NCI-H510A treated with DMSO at 0.1 percent for 48 hours (cell line): ENCODE results near the gene SPAG9.

Experiments
- DNase-seq: peaks from one replicate; lab custom pipeline; 2025; lab: John Stamatoyannopoulos, UW

SPAG9 gene

DNA sequence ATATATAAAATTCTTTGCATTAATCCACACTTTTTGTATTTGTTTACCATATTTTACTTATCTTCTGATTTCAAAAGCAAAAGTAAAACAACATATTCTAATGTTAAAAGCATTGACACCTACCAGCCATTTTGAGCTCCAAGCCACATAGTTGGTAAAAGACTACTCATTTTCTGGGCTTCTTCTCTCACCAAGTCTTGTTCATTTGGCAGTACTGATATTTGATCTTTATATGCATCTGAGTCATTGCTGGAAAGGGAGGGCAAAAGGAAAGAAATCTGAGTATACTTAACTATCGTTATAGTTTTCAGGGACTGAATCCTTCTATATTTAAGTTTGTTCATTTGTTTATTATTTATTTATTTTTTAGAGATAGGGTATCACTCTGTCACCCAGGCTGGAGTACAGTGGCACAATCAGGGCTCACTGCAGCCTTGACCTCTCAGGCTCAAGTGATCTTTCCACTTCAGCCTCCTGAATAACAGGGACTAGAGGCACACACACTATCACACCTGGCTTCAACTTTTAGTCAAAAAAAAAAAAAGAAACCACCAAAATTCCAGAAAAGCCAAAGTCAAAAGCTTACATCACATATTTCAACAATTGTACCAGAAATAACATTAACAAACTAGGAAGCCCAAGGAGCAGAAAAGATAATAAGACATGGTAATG is 133.5 kb downstream of the SPAG9 start:
- no peak for DNase-seq

GRCh38 chr17:50981279-50981678 is 139.4 kb downstream of the SPAG9 start:
- DNase-seq, result no peak

- DNase-seq, result peak; percentile 20
Observed at GRCh38 chr17:50979524-50979927, 141.1 kb downstream of the SPAG9 start.

DNA sequence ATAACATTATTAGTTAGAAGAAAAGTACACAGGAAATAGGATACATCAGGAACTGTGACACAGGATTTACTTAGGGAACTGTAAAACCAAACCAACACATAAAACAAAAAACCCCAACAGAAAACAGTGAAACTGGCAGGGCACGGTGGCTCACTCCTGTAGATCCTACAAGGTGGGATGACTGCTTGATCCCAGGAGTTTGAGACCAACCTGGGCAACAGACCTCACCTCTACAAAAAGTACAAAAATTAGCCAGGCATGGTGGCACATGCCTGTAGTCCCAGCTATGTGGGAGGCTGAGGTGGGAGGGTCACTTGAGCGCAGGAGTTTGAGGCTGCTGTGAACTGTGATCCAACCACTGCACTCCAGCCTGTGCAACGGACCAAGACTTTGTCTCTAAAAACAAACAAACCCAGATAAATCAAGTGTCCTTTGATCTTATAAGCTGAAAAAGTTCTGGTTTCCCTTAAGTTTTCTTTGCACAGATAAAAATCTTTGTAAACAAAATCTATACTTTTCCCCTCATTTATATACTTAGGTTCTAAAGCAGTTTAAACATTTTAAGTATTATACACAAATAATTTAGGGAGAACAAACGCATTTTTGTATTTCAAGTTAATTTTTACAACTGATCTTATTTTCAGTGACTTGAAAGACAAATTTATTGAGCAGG is 143.0 kb downstream of the SPAG9 start:
- no peak for DNase-seq

- DNase-seq, result no peak
Observed at GRCh38 chr17:50976951-50977472, 143.7 kb downstream of the SPAG9 start.

DNA sequence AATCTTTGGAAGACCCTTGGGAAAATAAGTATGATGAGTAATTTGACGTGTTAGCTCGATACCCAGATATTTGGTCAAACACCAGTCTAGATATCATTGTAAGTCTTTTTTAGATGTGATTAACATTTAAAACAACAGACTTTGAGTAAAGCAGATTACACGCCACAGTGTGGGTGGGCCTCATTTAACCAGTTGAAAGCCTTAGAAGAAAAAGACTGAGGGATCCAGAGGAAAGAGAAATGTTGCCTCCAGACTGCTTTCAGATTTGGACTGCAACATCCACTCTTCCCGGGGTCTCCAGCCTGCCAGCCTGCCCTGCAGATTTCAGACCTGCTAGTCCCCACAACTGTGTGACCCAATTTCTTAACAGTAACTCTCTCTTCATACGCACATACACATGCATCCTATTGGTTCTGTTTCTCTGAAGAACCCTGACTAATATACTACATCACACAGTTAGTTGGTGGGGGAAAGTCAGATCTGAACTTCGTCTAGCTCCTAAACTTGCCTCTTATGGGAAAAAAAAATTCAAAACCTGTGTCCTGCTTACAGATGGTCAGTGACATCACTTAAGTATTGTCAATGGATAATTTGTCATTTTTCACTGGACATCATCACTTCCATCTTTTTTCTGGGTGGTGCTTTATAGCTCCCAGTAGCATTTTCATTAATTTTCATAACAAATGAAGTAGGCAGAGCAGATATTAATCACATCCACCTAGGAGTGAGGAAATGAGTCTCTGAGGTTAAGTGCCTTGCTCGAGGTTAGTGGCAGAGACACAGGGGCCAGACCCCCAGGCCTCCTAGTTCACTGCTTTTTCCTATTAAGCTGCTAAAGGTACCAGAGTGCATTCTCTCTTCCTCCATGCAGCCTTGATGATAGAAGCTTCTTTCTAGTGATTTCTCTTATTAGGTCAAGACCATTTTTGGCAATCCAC is 146.8 kb downstream of the SPAG9 start:
- no peak for DNase-seq

GRCh38 chr17:50972577-50972976 is 148.1 kb downstream of the SPAG9 start:
- DNase-seq, result no peak

DNA sequence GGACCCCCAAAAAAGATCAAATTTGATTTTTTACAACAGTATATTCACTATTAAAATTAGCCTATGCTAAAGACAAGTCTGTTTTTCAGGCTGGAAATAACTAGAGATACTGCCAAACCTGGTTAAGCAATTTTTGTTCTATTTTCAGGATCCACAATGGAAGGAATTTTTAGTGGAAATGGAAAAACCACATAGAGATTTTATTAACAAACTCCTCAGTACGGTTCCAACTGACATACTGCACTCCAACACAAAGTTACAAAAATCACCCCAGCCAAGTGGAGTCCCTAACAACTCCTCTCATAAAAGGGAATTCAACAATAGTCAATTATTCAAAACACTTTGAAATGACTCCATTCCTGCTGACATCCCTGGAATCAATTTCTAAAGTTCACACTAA is 152.9 kb downstream of the SPAG9 start:
- DNase-seq, result no peak

DNA sequence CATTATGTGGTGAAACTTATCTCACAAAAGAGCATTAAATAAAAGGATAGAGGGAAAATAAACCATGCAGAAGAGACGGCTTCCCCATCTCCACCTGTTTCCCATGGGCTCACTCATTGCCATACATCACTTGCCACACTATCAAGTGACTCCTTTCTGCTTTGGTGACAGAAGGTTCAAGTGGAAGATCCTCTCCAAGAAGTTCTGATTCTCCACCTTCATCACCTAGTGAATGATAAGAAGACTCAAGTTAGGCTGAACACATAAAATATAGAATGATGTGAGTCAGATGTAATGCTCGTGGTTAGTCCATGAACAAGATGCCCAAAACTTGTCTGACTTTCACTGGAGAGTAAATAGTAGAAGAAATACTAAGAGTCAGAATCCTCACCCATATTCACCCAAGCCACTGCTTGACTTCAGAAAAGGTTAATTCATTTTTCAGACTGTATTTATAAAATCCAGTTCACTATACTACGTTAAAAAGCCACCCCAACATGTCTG is 154.5 kb downstream of the SPAG9 start:
- DNase-seq, result no peak

- DNase-seq, result no peak
Observed at GRCh38 chr17:50963139-50963538, 157.5 kb downstream of the SPAG9 start.

DNA sequence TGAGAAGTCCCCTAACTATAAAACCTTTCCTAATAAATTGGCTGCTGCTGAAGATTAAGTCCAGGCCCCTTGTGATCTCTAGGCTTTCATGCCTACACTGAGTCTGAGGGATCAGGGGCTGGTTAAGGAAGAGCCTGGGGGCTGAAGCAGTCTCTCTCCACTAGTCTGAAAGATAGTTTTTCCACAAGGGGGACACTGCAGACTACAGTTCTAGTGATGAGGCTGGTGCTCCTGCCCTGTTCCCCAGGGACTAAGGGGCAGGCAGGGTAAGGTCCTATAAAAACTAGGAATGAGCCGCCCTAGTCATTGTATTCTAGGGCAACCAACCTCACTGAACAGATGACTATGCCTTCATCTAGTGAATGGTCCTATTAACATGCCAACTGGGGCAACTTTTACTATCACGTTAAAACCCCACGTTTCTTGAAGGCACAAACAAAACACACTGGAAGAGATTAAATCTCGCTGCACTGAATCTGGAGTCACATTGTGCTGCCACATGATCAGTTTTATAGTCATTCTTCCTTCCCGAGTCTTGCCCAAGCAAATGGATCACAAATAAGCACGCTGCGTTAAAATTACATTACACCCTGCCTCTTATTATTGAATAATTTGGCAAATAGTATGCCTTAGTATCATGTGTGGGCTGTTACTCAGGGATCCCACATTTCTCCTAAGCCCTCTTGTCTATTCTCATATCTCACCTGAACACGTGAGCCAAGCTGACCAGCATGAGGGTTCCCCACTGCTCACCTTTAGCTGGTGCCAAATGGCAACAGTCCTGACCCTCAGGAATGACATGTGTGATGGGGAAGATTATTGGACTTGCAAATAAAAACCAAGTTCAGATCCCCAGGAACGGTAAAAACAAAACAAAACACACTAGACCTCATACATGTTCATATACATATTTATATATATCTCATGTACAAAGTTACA is 159.1 kb downstream of the SPAG9 start:
- no peak for DNase-seq

- DNase-seq, result no peak
Observed at GRCh38 chr17:50959341-50959740, 161.3 kb downstream of the SPAG9 start.

GRCh38 chr17:50957600-50958575 is 162.8 kb downstream of the SPAG9 start:
- no peak for DNase-seq

DNA sequence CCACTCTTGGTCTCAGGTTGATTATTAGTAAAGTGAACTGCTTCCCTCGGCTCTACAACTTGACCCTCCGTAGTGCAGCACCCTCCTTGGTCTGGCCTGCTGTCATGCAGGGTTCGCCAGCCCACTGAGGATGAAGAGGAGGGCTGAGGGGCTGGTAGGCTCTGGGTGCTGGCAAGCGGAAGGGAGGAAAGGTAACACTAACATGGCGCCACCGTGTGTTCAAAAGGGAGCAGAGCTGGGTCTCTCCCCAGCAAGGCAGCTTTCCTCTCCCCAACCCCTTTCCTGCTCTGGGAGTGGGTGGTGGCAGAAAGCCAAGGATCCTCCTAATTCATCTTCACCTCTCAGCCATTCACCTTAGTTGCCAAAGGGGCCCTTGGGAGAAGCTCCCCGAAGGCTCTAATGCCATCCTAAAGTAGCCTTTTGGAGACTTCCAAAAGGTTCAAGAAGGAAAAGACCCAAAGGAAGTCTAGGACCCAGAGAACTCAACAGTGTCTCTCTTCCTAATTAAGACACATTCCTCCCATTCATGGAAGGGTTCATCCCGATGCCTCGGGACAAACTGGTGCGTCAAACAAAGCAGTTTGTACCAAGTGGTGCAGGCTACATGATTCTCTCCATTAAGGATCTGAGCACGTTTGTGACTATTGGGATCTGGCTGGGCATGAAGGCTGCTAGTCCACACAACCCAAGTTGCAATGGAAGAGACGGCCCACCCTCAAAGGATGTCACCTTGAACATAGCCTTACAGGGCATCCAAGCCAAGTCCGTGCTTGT is 163.7 kb downstream of the SPAG9 start:
- DNase-seq, result peak; percentile 88

DNA sequence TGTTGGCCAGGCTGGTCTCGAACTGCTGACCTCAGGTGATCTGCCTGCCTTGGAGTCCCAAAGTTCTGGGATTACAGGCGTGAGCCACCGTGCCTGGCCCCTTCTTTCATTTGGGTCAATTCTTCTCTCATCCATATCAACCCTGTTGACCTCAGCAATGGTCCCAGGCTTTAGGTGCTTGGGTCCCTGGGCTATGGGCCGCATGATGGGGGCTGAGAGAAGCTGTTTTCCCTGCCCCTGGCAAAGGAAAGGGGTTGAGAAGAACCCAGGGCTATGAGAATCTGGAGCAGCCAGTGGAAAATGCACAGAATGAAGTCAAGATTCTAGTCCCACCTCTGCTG is 164.3 kb downstream of the SPAG9 start:
- DNase-seq, result no peak

DNA sequence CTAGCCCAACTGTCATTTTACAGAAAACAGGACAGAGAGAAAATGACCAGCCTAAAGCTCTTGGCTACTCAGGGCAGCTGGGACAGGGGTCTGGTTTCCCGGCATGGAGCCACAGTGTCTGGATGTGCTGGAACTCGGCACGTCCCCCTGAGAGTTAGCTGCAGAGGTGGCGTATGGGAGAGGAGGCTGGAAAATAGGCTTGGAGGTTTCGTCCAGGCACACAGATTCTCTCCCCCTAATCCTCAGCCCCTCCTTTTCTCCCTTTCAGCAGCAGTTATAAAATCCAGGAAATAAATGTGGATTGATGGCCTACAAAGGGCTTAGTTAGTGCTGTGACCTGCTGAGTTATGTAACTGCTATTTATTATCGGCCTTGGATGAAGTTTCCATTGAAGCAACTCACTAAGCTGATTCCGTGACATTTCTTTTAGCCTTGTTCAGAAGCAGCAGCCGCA is 165.0 kb downstream of the SPAG9 start:
- no peak for DNase-seq

DNA sequence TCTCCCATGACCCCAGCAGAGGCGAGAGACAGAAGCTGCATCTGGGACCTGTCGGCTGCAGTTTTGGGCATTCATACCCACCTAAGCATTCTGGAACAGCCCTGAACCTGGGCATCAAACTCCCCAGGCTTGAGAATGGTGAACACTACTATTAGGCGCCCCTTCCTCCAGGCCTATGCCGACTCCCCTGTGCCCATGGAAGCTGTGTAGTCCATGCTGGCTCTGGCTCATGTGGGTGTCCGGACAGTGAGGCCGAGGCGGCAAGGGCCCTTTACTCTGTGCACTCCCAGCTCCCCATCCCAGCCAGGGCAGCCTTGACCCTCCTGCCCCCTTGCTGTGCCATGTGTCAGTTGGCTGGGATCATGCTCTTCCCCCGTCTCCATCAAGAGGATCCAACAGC is 165.5 kb downstream of the SPAG9 start:
- DNase-seq, result no peak

GRCh38 chr17:50954641-50955121 is 166.0 kb downstream of the SPAG9 start:
- peak; percentile 16 for DNase-seq
